ENCODE results near the gene NPM1.

- TF ChIP-seq CTCF (IDR thresholded peaks at IDR 0.05; ENCODE audit: low read depth, low read length), result no peak
- no peak for TF ChIP-seq EZH2phosphoT487 (IDR thresholded peaks at IDR 0.05; ENCODE audit: low read depth)
Measured at GRCh38 chr5:171407234-171407633, 19.6 kb downstream of the NPM1 start.
